Astrocyte of the cerebellum (primary cell): ENCODE measurements around the gene PACRG.

ENCODE experiments used
- DNase-seq: peaks from one replicate; pipeline ENCODE4 v3.0.0-alpha.2; 2011; ENCODE audit warnings: low read depth
- H3K4me3 ChIP-seq: 2 replicates; pipeline ENCODE4 v1.5.1; 2011; ENCODE audit warnings: mild to moderate bottlenecking, low read depth, low read length, moderate library complexity
- in situ Hi-C: cut with HindIII; loops from 2 replicates; pipeline ENCODE4 v1.10.0; 2017; ENCODE audit warnings: low sequenced_read_pairs
- TF ChIP-seq, protein P1 (sequence below): IDR thresholded peaks from 2 replicates; pipeline ENCODE4 v1.5.1; 2012; ENCODE audit warnings: low read length, low read depth, moderate library complexity, mild to moderate bottlenecking; ENCODE audit errors: missing control alignments

PACRG gene

DNA sequence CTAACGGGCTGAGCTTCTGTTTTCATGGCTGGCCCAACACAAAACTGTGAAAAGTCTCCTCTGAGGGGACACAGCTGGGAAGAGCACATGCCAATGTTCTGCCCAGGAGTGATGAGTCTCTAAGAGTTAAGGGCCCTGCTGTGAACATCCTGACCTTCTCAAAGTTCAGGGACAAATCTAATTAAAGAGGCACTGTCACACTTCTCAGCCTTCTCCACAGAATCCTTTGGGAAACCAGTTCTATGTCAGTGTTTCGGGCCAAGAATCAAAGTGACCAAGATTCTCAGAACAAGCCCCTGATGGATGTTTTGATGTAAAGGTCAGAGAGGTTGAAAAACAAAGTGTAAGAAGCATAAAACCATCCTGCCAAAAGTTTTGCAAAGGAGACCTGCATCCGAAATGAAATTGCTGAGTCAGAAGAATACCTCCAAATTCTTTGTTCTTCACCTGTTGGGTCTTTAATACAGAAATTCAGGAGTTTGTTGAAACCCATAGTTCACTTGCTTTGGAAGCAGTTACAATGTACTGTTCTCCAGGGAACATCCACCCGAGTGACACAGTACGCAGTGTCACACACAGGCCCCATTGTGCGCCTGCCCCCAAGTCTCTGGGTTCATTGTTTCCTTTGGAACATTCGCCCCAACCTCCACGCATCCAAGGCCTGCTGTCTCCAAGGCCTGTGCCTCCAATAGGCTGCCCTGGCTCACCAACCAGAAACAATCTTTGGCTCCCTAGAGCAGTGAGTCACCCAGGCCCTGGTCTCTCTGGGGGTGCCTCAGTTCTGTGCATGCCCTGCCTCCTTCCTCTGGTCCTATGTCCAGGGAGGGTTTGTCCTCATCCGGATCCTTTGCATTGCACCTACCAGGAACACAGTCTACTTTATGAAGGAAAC is 621.3 kb downstream of the PACRG start:
- no peak overlapping the region for H3K4me3 ChIP-seq
- in situ Hi-C loops: no loop called here
- TF ChIP-seq, protein P1, sequence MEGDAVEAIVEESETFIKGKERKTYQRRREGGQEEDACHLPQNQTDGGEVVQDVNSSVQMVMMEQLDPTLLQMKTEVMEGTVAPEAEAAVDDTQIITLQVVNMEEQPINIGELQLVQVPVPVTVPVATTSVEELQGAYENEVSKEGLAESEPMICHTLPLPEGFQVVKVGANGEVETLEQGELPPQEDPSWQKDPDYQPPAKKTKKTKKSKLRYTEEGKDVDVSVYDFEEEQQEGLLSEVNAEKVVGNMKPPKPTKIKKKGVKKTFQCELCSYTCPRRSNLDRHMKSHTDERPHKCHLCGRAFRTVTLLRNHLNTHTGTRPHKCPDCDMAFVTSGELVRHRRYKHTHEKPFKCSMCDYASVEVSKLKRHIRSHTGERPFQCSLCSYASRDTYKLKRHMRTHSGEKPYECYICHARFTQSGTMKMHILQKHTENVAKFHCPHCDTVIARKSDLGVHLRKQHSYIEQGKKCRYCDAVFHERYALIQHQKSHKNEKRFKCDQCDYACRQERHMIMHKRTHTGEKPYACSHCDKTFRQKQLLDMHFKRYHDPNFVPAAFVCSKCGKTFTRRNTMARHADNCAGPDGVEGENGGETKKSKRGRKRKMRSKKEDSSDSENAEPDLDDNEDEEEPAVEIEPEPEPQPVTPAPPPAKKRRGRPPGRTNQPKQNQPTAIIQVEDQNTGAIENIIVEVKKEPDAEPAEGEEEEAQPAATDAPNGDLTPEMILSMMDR: no peak
- no peak for DNase-seq

DNA sequence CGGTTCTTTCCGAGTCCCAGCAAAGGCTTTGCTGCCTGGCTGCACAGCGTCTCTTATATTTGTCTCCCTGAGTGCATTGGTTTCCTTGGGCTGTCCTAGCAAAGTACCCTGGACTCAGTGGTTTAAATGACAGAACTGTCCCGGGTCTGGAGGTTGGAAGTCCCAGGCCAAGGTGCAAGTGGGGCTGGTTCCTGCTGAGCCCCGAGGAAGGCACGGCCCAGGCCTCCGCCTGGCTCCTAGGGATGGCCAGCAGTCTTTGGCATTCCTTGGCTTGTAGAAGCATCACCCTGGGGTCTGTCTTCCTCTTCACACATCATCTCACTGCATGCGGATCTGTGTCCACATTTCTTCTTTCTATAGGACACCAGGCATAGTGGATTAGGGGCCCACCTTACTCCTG is 621.9 kb downstream of the PACRG start:
- TF ChIP-seq, protein P1: no peak
- in situ Hi-C loops: no loop called here
- DNase-seq: no peak

DNA sequence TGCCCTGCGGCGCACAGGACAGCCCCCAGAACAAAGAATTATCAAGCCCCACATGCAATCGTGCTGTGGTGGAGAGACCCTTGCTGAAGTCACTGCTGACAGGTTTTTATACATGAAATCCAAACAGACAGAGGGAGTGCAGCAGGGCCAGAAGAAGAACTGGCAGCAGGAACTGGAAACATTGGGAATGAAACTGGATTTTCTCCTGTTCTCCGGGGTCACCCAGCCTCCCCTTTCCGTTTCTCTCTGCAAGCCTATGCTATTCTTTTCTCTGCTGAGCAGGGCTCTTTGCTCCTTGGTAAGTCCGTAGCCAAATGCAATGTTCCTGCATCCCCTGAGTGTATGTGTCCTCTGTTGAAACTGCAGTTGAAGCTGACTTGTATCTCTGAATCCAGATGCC is 623.2 kb downstream of the PACRG start:
- no peak overlapping the region for H3K4me3 ChIP-seq
- no peak for DNase-seq
- in situ Hi-C loops: no loop called here
- TF ChIP-seq, protein P1: no peak

More for the DNA sequence above, 621.9 kb downstream of the PACRG start:
- no peak overlapping the region for H3K4me3 ChIP-seq

DNA sequence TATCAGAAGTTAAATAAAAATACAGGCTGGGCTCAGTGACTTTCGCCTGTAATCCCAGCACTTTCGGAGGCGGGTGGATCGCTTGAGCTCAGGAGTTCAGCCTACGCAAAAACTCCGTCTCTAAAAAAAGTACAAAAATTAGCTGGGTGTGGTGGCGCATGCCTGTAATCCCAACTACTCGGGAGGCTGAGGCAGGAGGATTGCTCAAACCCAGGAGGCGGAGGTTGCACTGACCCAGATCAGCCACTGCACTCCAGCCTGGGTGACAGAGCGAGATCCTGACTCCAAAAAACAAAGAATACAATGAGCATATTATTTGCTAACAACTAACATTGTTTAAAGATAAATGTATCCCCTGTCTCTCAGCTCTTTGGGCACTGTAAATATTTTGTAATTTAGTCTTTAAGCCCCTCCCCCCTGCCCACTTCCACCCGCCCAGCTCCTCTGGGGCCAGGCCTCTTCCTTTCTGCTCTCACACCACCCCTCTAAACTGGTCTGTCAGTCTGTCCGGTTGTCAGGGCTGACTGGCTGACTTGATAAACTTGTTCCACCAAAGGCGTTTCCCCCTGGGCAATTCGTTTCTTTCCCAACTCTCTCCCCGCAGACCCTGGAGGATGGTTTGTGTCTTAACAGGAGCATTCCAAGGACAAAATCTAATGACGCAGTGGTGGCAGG is 624.4 kb downstream of the PACRG start:
- in situ Hi-C loops: no loop called here
- TF ChIP-seq, protein P1: no peak
- no peak overlapping the region for H3K4me3 ChIP-seq
- no peak for DNase-seq

DNA sequence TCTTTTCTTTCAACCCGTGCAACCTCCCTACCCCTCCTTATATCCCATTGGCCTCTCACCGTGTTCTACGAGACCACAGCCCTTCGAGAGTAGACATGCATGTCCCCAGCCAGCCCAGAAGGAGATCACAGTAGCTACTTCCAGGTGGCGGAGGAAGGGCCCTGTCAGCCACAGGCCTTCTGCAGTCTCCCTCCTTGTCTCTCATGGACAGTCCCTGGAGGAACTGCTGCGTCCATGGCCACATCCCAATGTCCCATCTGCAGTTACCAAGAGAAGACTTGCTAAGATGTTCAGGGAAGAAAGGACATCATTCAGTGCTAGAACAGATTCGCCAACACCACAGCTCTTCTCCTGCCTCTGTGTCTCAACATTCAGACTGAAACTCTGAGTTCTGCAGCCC is 625.2 kb downstream of the PACRG start:
- TF ChIP-seq, protein P1: no peak
- in situ Hi-C loops: no loop called here
- no peak overlapping the region for H3K4me3 ChIP-seq
- DNase-seq: no peak

DNA sequence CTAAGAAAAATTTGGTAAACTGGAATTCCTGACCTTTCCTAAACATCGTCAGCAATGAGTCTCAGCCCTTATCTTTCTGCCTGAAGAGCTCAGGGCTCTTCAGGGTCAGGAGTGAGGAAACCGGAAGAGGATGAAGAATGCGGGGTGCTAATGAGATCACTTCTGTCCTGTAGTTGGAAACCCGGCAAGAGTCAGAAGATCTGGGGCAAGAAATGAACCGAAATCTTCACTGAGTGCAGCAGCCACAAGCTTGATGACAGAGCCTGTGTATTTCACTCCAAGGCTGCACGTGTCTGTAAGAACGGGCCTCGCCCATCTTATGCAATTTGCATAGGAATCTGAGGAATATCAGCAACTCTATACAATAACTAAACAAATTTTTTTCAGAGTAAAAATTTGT is 626.3 kb downstream of the PACRG start:
- no peak overlapping the region for H3K4me3 ChIP-seq
- DNase-seq: no peak
- TF ChIP-seq, protein P1: no peak
- in situ Hi-C loops: no loop called here
